ENCODE data around the gene GALNT2.

Gene GALNT2

GRCh38 chr1:230194525-230194924 lies 127.5 kb downstream of the GALNT2 start:
- DNase-seq: no peak

DNA sequence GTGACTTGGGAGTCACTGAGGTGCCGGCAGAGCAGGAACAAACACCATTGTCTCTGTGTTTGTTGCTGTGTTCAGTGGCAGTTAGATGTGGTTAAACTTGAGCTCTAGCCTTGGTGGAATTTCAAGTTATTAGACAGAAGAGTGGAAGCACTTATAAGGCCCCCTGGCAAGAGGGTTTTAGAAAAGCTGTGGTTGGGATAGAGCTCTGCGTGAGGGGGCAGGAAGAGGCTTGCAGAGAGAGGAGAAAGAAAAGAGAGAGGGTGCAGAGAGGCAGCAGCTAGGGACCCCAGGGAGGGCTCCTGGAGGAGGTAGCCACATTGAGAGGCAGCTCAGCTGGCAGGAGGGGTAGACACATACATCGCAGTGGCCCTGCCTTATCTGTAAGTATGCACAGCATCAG lies 128.2 kb downstream of the GALNT2 start:
- DNase-seq: no peak

DNA sequence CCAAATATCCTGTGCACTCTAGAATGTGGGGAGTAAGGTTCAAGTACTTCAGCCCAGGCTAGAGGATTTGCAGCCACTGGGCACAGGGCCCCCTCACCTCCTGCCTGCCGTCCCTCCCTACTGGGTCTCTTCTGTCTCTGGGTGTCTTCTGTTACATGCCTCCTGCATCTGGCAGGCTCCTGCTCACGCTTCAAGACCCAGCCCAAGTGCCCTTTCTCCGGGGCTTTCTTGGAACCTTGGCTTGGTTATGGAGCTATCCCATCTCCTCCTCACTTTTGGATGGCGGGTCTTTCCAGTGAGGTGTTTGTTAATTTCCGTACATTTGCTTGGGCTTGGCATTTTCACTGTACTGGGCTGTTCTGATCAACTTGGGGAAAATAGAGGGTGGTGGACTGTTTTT lies 129.0 kb downstream of the GALNT2 start:
- no peak for DNase-seq

DNA sequence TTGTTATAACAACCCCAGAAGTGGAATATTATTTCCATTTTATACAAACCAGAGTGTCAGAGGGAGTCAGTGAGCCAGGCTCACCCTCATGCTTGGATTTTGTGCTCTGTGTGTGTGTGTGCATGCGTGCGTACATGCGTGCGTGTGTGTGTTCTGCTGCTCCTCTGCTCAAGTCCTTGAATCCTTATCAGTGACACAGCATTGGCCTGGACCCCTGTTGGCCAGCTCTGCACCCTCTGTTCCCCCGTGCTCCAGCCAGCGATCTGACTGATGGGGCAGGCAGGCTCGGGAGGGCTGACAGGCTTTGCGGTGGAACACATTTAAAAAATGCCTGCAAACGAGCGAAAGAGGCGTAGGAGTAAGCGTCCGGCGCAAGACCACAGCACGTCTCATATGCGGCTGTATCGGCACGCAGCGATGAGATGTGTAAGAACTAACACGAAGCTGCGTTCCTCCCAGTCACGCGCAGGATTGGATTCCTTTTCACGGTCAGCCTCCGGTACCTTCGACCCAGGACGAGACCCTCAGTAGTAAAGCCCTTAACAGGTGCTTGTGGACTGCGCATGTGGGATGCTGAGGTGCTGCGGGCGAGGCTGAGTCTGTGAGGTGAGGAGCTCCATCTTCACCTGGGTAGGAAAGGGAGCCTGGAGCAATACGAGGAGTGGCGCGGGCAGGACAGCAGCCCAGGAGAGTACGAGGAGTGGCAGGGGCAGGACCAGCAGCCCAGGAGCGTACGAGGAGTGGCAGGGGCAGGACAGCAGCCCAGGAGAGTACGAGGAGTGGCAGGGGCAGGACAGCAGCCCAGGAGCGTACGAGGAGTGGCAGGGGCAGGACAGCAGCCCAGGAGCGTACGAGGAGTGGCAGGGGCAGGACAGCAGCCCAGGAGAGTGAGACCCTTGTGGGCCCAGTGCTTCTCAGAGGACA lies 130.9 kb downstream of the GALNT2 start:
- DNase-seq: no peak

DNA sequence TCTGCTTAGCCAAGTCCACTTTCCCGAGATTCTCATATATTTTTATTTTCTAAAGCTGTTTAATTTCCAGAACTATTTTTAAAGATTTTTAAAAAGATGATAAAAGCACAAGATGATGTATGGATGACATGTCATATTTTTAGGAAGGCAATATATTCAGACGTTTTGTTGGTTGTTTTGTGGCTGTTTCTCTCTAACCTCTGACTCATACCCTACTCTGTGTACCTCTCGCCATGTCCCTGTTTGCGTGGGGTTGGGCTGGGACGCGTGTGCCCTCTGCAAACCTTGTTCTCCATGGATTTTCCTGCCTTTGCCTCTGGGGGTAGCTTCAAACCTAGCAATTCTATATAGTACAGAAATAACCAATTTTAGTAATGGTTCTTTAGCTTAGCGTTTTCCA lies 132.0 kb downstream of the GALNT2 start:
- DNase-seq: no peak

GRCh38 chr1:230199554-230199953 lies 132.5 kb downstream of the GALNT2 start:
- DNase-seq: no peak

- no peak for DNase-seq
Observed at GRCh38 chr1:230200276-230200675, 133.2 kb downstream of the GALNT2 start.

- DNase-seq: no peak
Observed at GRCh38 chr1:230201445-230201844, 134.4 kb downstream of the GALNT2 start.

DNA sequence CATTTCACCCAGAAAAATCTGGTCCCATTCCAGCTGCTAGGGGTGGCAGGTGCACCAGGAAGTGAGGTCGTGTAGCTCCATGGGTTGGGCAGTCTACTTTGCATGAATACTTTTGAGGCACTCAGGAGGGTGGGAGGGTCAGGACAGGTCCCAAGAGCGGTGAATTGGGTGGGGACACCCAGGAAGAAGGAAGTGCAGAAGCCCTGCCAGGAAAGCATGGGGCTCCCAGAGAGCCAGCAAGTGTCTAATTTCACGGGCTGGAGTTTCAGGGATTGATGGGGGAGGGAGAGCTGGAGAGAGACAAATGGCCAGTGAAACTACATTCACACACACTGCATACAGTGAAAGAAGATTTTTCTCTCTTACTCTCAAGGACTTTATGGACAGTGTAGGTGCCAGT lies 137.8 kb downstream of the GALNT2 start:
- DNase-seq: no peak

- no peak for DNase-seq
Observed at GRCh38 chr1:230205719-230206198, 138.7 kb downstream of the GALNT2 start.

GRCh38 chr1:230206207-230206606 lies 139.2 kb downstream of the GALNT2 start:
- no peak for DNase-seq

GRCh38 chr1:230206976-230207375 lies 139.9 kb downstream of the GALNT2 start:
- no peak for DNase-seq

- DNase-seq: no peak
Observed at GRCh38 chr1:230207598-230207997, 140.6 kb downstream of the GALNT2 start.

GRCh38 chr1:230208619-230209261 lies 141.7 kb downstream of the GALNT2 start:
- no peak for DNase-seq

DNA sequence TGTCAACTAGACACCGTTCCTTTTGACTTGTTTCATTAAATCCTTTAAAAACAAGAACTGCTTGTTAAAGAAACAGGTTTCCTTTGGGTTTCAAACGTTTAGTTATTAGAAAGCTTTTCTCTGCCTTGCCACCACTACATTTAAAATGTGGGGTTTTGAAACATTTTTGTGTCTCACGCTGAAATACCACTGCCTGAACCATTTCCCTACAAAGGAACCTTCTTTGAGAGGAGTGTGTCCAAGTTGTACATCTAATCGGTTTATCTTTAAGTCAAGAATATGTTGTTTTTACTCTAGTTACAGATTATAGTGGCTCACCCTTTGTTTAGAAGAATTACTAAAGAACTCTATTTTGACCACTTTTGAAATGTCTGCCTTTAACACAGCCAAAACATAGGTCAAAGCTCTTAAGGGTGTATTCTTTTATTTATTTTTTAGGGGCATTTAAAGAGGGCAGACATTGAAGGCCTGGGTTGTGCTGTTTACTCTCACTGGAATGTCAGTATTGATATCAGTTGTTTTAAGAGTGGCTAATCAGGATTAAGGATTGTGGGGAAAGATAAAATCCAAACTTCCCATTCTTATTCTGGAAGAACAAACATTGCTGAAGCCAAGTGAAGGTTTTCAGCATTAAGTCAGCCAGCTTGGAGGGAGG lies 143.4 kb downstream of the GALNT2 start:
- DNase-seq: no peak

DNA sequence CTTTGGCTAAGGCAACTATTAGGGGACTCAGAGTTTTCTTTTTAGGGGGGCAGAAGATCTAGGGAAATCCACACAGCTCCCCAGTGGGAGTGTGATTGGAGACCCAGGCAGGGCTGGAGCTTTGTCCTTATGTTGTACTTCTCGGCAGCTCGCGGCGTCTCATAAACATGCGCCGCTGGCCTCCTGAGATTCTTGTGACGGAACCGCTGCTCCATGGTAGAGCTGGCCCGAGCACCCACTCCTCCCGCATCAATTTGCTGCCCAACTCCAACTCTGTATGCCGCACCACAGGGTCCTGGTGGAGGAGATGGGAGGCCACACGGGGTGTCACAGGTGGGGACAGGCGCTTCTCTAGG lies 143.9 kb downstream of the GALNT2 start:
- DNase-seq: no peak

DNA sequence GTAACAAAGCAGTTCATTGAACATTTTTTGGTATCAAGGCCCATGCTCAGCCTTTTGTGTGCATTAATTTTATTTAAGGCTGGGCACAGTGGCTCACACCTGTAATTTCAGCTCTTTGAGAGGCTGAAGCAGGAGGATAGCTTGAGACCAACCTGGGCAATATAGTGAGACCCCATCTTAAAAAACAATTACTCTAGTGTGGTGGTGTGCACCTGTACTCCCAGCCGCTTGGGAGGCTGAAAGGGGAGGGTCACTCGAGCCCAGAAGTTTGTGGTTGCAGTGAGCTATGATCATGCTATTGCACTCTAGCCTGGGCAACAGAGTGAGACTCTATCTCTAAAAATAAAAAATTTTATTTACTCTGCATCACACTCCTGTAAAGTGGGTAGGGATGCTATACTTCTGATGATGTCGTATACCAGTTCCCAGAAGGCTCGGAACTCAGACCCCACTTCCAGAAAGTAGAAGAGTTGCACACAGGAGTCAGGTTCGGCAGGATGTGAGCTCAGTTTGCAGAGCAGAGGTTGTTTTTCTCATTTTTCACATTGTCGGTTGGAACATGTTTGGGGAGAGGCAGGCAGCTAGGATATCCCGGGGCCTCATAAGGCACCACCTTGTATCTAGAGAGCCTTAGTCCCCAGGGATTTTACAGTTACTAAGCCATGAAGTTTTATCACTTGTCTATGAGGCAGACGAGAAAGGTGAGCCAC lies 144.6 kb downstream of the GALNT2 start:
- DNase-seq: no peak

GRCh38 chr1:230212405-230212936 lies 145.4 kb downstream of the GALNT2 start:
- no peak for DNase-seq

- DNase-seq: no peak
Observed at GRCh38 chr1:230215031-230215430, 148.0 kb downstream of the GALNT2 start.

GRCh38 chr1:230215529-230215928 lies 148.5 kb downstream of the GALNT2 start:
- no peak for DNase-seq

DNA sequence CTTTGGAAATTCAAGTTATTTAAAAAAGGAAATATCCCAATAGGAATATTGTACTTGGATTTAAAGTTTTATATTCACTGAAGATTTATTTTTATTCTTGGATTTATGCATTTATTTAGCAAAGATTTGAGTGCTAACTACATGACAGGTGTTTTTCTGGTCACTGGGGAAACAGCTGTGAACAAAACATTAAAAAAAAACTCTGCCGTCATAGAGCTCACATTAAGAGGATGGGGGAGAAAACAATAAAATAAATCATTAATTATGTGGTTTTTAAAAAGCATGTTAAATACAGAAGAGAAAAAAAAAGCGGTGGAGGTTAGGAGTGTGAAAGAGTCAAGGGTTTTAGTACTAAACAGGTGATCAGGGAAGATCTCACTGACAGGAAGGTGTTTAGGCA lies 149.9 kb downstream of the GALNT2 start:
- no peak for DNase-seq

- no peak for DNase-seq
Observed at GRCh38 chr1:230218667-230219066, 151.6 kb downstream of the GALNT2 start.
